Activated T-cell treated with anti-CD3 and anti-CD28 coated beads, Interleukin-2, amount 50 U/mL, for 48 hours (primary cell): ENCODE measurements around the gene LIPG.
A peak's percentile ranks its signal among the peaks of the same experiment; 100 is the strongest.
"Not testable (repeated sequence)": the region's sequence is repeated elsewhere in the genome, so short reads cannot be mapped to it uniquely, and the experiment has no call there.

Experiments used
- DNase-seq, 2 experiments: peaks; one replicate each; pipeline ENCODE4 v3.0.0-alpha.2; 2020

The LIPG gene

GRCh38 chr18:49561289-49562193 lies at the start of gene LIPG:
TSS of gene LIPG (plus strand) at chr18:49562057. CDS start at chr18:49562309, 252 bp downstream.
- peak; percentile 63 to 69 for DNase-seq

GRCh38 chr18:49512876-49513275 lies 49.0 kb upstream of the LIPG start:
- not testable (repeated sequence) for DNase-seq

GRCh38 chr18:49514577-49514976 lies 47.3 kb upstream of the LIPG start:
- no peak for DNase-seq

GRCh38 chr18:49515003-49515402 lies 46.9 kb upstream of the LIPG start:
- DNase-seq = not testable (repeated sequence)

DNA sequence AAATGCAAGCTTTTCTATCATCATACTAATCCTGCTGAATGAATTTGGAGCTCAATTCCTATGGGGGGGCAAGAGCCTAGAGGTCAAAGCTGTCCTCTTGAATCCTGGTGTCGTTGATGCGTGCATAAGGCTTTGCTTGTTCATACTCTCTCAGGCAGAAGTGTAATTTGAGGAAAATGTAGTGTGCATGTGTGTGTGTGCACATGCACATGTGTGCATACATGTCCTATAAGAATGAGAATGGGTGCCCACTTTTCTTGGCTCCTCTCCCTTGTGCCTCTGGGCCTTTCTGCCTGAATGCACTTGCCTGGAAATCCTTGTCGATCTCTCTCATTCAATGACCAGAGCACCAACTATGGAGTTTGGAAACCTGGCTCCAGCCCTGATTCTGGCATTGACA lies 46.3 kb upstream of the LIPG start:
- no peak for DNase-seq

DNA sequence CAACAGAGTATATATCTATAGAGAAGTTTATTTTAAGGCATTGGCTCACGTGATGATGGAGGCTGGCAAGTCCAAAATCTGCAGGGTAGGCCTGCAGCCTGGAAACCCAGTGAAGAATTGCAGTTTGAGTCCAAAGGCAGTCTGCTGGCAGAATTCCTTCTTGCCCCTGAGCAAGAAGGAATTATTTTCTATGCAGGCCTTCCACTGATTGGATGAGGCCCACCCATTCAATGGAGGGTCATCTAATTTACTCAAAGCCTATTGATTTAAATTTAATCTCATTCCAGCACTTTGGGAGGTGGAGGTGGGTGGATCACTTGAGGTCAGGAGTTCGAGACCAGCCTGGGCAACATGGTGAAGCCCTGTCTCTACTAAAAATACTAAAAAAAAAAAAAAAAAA lies 44.4 kb upstream of the LIPG start:
- no peak for DNase-seq

- DNase-seq = no peak
Observed at GRCh38 chr18:49519101-49519971, 42.5 kb upstream of the LIPG start.

DNA sequence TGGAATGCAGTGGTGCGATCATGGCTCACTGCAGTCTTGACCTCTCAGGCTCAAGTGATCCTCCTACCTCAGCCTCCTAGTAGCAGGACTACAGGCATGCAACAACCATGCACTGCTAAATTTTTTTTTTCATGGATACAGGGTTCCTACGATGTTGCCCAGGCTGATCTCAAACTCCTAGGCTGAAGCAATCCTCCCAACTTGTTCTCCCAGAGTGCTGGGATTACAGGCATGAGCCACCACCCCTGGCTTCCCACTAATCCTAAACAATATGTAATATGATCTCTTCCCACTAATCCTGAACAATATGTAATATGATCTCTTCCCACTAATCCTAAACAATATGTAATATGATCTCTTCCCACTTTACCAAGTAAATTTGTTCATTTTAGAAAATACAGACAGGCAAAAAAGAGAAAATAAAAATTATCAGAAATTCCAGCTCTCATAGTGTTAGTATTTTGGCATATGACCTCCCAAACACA lies 41.2 kb upstream of the LIPG start:
- DNase-seq = no peak

DNA sequence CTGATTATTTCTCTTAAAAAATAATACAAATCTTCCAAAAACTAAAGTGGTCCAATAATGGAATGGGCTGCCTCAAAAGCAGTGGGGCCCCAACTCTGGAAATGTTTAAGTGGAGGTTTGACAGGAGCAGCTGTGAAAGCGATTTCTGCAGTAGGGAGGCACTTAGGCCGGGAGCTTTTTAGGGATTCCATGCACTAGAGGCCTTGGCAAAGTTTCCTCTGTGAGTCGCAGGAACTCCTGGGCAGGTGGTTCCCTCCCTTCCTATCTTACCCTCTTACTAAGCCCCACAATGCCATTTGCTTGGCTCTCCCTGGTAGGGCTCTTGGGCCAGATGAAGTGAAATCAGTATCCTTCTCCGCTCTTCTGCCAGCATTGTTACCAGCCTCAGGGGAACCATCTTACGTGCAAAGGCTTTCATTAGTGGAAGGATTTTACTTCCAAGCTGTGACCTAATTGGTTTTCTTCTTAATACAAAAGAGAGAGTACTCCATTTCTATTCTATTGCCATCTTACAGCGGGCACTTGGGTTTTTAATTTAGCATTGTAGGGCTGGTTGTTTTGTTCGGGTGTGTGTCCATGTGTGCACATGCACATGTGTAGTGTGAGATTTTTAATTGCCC lies 40.5 kb upstream of the LIPG start:
- no peak for DNase-seq

GRCh38 chr18:49523580-49524093 lies 38.2 kb upstream of the LIPG start:
- not testable (repeated sequence) for DNase-seq

- no peak for DNase-seq
Observed at GRCh38 chr18:49524349-49524748, 37.5 kb upstream of the LIPG start.

DNA sequence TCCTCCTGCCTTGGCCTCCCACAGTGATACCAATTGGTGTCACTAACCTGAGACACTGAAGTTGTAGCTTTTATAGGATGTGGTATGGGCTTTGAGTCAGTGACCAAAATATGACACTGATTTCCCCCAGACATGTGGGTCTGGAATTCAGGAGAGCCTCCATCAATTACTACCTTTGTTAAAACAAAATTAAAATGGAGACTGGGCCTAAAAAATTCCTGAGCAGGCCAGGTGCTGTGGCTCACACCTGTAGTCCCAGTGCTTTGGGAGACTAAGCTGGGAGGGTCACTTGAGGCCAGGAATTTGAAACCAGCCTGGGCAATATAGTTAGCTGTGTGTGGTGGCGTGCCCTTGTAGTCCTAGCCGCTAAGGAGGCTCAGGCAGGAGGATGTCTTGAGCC lies 36.9 kb upstream of the LIPG start:
- no peak for DNase-seq

DNA sequence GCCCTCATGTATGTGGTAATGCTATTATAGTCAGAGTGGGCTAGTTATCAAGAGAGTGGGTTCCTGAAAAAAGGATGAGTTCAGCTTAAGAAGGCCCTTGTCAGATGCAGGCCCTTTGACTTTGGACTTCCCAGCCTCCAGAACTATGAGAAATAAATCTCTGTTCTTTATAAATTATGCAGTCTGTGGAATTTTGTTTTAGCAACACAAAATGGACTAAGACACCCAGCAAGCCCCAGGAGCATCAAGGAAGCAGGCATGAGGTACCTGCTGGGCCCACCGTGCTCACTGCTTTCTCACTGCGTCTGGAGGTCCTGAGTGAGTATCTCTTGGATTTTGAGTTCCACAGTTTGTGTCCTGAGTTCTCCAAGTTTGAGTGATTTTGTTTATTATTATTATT lies 35.9 kb upstream of the LIPG start:
- no peak for DNase-seq

DNA sequence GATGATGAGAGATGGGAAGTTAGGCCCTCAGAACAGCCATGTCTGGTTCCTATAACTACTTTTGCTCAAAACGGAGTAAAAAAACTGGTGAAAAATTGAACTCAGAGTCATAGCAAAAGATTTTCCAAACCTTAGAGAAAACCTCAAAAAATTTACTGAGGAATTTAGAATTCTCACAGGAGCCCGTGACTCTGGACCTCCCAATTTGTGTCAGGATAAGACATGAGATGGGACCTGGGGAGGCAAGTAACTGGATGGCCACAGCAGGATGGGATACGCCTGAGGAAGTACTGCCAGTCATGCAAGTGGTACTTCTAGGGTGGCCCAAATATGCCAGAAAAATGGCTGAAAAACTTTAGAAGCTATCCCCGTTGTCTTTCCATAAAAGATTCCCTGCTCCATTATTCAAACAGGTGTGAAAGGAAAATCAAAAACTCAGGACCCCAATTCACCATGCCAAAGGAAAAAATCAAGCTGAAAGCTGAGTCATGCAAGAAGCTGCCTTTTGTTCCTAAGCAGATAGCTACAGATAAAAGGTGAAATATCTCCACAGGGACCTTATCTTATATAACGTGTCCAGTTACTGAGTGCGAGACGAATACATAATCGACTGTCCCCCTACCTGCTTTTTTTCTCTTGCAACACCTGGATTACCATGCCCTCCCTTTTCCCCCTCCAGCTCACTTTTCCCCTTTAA lies 34.1 kb upstream of the LIPG start:
- DNase-seq = no peak

DNA sequence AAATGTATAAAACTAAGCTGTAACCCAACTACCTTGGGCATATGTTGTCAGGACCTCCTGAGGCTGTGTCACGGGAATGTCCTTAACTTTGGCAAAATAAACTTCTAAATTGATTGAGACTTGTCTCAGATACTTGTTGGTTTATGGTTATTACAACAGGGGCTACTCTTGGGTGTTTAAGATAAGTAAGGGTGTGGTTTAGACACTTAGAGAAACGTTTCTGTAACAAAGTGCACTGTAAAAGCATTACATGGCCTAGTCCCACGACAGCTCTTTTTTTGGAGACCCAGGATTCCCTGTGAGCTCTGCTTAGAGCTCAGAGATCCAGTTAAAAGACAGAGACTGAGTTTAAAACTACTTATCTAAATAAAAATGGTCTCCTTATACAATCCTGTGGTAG lies 32.3 kb upstream of the LIPG start:
- no peak for DNase-seq

- no peak for DNase-seq
Observed at GRCh38 chr18:49531678-49532153, 30.1 kb upstream of the LIPG start.

DNA sequence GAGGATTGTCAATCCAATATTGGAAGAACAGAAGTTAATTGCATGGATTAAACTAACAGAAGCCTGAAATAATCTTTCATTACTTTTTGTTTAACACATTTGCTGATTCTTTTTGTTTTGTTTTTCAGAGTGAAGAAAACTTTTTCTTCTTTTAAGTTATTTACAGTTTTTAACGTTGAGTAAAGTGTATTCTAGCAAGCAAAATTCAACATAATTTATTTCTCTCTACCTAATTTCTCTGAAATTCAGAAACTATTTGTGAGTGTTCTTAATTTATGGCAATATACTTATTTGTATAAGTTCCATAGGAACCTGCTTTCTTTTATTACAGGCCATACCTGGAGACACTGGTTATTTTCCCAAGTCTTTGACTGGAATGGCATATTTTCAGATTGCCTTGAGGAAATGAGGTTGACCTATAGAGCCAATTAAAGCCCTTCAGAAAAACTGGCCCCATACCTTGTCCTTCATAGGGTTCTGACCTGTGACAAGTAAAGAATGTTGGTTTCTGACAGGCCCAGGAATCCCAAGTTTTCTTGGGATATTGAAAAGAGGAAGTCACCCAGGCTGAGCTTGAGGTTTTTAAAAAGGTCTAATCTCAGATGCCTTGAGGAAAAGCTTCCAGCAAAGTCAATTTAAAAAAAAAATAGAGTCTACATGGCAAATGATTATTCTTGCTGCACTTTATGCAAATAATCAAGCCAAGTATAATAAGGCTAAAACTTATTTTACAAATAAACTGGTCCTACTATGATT lies 26.8 kb upstream of the LIPG start:
- no peak for DNase-seq

DNA sequence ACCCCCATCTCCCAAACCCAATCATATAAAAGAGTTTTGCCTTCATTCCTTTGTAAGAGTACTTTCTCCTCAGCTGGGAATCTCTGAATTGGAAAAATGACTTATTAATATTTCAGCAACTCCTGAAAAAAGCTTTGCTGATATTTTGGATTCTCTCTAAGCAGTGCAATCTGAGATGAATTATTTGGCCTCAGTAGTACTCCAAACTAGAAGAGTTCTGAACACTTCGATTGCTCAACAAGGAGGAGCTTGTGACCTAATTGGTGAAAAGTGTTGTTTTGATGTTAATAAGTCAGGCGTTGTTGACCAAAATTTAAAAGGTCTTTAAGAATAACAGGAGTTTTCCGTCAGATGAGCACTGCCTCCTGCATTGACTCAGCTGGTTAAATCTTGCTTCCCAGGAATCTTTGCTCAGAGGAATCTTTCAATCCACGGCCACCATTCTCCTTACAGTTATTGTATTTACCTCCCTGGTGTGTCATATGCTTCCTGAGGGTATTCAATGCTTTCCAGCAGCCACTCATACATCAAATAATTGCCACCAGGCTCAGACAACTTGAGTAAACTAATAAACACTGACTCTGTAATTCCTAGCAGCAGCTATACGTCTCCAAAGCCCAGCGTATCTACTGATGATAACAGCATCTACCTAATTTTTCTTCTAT lies 24.5 kb upstream of the LIPG start:
- no peak for DNase-seq

GRCh38 chr18:49544362-49544761 lies 17.5 kb upstream of the LIPG start:
- no peak for DNase-seq

GRCh38 chr18:49546278-49546677 lies 15.6 kb upstream of the LIPG start:
- no peak for DNase-seq
